ENCODE measurements around the gene CAMK1D.
"Not testable (repeated sequence)": the region's sequence is repeated elsewhere in the genome, so short reads cannot be mapped to it uniquely, and the experiment has no call there.

The CAMK1D gene

DNA sequence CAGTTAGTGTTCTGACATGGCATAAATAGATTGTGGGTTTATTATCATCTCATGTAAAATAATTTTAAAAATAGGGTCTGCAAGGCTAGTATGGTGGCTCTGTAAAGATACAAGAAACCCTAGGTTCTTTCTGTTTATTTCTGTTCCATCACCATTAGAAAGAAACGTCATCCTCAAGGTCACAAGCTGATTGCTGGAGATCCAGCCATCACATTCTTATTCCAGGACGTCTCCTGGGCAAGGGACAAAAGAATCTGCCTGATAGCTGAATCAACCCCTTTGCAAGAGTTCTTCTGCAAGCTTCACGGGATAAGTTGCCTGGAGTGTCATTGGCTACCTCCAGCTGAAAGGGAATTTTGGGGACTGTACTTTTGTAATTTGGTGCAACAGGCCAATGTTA lies 184.4 kb downstream of the CAMK1D start:
- DNase-seq: no peak

DNA sequence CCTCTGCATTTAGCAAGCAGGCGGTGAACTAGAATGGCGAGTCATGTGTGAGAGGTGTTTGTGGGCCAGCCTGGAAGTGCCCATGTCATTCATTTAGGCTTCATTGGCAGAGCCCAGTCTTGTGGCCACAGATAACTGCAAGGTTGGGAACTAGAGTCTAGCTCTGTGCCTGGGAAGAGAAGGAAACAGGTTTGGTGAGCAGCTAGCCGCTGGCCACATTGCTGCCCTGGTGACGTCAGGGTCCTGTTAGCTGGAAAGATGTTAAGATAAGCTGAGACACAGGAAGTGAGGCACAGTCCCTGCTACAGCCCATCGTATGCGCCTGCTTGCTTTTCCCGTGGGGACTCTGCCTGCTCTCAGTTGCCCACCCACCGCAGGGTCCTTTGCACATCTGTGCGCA lies 185.5 kb downstream of the CAMK1D start:
- DNase-seq: no peak

DNA sequence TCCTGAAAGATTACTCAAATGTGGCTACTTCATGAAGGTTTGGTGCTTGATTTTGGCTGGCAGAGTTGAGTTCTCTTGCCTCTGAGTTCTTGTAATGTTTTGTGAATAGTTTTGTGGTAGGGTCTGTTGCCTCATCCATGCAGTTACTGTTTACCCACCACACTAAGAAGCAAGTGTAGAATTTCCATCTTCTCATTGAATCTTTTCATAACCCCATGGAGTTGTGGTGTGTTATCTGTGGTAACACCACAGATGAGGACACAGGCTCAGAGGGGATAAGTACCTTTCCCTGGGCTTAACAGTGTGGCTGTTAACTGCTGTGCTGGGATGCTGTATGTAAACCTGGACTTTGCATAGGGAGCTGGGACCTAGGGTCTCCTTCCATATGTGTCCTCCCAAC lies 186.3 kb downstream of the CAMK1D start:
- DNase-seq: no peak

GRCh38 chr10:12538491-12538995 lies 189.2 kb downstream of the CAMK1D start:
- no peak for DNase-seq

DNA sequence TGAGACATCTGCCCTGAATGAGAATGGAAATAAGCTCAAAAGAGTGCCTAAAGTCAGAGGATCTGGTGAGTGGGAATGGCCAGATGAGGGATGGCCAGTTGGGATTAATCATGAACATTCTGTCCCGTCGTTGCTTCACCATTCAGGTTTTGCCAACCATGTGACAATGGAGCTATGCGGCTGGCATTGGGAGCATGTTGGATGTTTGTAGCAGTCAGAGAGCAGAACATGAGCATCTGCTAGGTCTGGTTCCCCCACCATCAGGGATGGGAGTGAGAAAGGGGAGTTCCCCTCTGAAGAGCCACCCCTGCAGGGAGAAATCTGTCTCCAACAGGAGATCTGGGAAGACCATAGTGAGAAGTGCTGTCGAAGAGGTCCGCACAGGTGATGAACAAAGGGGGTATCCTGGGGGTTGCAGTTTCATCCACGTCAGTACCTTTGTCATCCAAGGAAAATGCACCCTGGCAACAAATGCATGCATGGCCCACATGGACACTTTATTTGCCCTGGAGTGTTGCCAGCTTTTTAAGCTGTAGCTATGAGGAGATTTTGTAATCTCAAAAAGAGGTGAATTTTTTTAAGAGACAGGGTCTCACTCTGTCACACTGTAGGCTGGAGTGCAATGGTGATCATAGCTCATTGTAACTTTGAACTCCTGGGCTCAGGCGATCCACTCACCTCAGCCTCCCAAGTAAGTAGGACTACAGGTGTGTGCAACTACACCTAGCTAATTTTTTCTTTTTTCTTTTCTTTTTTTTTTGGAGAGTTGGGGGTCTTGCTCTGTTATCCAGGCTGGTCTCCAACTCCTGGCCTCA lies 190.2 kb downstream of the CAMK1D start:
- DNase-seq: no peak

- DNase-seq: no peak
Observed at GRCh38 chr10:12540341-12540781, 191.0 kb downstream of the CAMK1D start.

GRCh38 chr10:12541446-12542067 lies 192.2 kb downstream of the CAMK1D start:
- no peak for DNase-seq

GRCh38 chr10:12542133-12542670 lies 192.9 kb downstream of the CAMK1D start:
- no peak for DNase-seq

- DNase-seq: no peak
Observed at GRCh38 chr10:12543589-12543988, 194.2 kb downstream of the CAMK1D start.

GRCh38 chr10:12546160-12546802 lies 196.9 kb downstream of the CAMK1D start:
- not testable (repeated sequence) for DNase-seq

DNA sequence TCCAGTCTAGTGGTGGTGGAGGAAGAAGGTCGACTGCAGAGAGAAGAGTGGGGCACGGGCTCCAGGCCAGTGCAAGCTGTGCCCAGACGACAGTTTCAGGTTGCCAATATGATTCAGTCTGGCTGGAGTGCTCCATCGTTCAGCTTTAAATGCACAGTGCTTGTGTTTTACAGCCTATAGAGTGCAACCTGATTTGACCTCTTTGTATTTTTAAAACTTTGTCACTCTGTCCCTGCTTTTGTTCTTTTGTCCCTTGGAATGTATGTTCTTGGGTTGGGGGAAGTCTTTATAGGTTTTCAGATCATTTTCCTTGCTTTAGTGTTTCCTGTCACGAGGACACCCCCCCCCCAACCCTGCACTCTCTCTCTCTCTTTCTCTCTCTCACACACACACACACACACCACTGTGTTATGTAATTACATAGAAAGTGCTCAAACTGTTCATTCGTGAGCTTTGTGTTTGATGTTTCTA lies 198.0 kb downstream of the CAMK1D start:
- DNase-seq: no peak

GRCh38 chr10:12549297-12549696 lies 199.9 kb downstream of the CAMK1D start:
- no peak for DNase-seq

- no peak for DNase-seq
Observed at GRCh38 chr10:12550994-12551393, 201.6 kb downstream of the CAMK1D start.

- no peak for DNase-seq
Observed at GRCh38 chr10:12556039-12556438, 206.7 kb downstream of the CAMK1D start.

DNA sequence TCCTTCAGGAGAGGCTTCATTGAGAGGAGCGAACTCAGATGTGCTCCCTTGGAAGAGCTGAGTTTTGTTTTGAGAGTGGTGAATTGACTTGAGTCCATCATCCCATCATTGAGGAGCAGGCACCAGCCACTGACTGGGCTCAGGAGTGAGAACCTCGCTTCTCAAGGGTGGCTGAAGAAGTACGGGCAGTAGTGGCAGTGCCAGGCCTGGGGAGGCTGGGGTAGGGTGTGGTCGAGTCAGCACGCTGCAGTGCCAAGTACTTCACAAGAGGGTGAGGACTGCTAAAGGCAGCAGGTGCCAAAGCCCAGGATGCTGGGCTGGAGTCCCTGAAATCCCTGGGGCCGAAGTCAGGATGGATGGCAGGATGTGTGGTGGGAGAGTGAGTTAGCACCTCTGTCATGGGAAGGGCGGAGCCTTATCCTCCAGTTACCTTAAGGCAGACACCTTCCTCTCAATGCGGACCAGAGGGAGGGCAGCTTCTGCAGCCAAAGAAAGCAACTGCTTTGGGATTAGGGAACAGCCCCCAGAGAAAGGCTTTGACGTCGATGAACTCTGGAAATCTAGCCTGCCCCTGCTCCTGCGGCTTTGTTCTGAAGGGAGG lies 210.3 kb downstream of the CAMK1D start:
- DNase-seq: no peak

DNA sequence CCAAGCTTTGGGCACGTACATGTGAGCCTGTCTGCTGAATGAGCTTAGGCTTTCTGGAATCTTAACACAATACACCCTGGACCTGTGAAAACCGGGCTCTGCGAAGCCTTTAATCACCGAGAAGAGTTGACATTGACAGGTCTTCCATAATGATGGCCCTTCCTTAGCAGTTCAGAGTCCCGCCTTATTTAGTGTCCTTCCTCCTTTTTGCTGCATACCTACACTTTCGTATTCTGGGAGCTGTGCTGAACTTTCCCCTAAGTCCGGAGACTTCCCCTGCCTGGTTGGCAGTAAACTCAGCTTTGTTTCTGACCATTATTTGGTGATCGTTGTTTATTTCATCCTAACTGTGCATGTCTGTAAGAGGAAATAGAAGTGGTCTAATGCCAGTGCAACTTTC lies 212.0 kb downstream of the CAMK1D start:
- DNase-seq: no peak

DNA sequence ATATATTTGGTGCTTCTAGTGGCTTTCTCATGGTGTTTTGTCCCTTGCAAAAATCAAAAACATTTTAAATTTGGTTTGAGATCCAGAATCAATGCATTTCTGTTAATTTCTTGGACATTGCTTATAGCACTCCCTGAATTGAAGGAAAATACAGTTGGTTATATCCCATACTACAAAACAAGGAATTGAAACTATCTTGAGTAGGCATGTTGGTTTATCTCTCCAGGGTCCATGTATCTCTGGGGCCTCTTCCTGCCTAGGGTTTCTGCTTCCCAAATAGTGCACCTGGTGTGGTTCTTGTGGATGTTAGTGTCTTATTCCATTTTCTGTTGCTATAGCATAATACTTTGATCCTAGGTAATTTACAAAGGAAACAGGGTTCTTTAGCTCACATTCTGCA lies 212.4 kb downstream of the CAMK1D start:
- no peak for DNase-seq

GRCh38 chr10:12563489-12563888 lies 214.1 kb downstream of the CAMK1D start:
- no peak for DNase-seq

DNA sequence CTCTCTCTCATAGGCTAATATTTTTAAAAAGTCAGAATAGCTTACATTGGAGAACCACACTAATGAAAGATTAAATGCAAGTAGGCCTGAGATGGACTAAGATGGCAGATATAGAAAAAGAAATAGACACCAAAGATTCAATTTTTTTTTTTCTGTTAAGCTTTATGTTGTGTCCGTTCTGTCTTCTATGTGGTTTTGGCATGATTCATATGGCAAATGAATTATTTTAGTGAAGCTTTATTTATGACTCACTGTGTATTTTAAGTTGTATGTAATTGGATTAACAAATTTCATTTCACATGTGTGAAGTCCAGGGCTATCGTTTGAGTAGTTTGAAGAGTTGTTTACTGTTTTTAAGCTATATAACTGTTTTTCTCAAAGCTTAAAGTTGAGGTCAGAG lies 214.8 kb downstream of the CAMK1D start:
- no peak for DNase-seq

DNA sequence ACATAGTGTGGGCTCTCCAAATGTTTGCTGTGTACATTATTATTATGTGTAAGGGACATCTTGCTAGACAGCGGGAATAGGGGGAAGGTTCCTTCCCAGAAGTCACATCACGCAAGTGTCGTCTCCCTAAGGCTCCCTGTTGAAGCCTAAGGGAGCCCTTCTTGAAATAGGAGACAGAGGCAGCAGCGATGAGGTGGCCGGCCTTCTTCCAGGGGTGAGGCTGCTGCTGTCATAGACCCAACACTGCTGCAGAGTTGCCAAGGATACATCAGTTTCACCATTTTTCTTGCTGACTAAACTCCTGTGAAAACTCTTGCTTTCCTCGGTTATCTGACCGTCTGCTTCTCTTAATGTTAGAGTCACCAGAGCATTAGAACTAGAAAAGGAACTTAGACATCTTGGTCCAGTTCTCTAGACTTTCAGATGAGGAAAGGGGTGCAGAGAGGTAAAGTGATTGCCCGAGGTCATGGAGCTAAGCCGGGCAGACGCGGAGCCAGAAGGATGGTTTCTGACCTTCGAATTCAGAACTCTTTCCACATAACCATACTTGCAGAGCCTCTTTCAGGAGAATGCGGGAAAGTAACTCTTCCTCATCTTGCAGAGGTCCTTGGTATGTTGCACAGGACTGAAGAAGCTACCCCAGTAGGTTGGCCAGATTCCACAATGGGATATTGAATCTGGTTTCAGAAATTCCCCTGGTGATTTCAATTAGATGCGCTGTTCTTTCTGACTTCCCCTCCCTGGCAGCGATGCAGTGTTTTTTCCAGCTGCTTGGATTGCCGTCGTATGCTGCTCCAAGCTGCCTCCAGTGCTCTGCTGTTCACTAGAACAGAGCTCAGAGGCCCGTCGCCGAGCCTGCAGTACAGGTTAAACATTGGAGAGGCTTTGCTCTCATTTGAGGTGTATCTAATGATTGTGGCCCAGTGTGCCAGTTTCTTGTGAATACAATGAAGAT lies 217.1 kb downstream of the CAMK1D start:
- DNase-seq: no peak

- DNase-seq: no peak
Observed at GRCh38 chr10:12568391-12569009, 219.2 kb downstream of the CAMK1D start.

Data from stimulated activated naive CD4-positive, alpha-beta T cell treated with Interleukin-2 at 50 U/mL for 16 hours (primary cell).